HepG2 (cell line): ENCODE measurements around the gene GPR82. TPM values are rescaled to one million over a fixed set of nuclear protein-coding genes. Genes with fewer than 3 reads are reported as not detected.

Experiments
- ATAC-seq: fragments of 200-7000 bp; cut with Tn5 transposase; 3 replicates; pipeline ENCODE4 v1.9.1; 2020; ENCODE audit warnings: mild to moderate bottlenecking, moderate library complexity
- BruUV-seq: library from RNA; stranded (reverse); fragments of 400-500 nt; replicated peaks from 2 replicates; lab custom pipeline; 2021; lab: Mats Ljungman, UMichigan
- CTCF ChIA-PET: fragments of 300-600 bp; formaldehyde crosslinking; extraction: SDS; loops from one replicate; lab custom pipeline; 2021; ENCODE audit warnings: low total read pairs, inconsistent platforms, low intra/inter-chr PET ratio; lab: Yijun Ruan, JAX
- POLR2A ChIA-PET: fragments of 350-600 bp; sonication (Branson Sonifier 250); formaldehyde crosslinking; loops from one replicate; lab custom pipeline; 2020; ENCODE audit warnings: antibody characterized with exemption, inconsistent platforms; lab: Yijun Ruan, JAX
- DNase-seq: peaks from one replicate; pipeline ENCODE4 v3.0.0-alpha.2; 2015; ENCODE audit warnings: low spot score
- FAIRE-seq: peaks from 3 replicates; lab custom pipeline; 2011; peaks lifted over from hg19 to GRCh38; lab: Jason Lieb, UNC
- H2AFZ ChIP-seq: one replicate; pipeline ENCODE4 v1.6.1; 2011; ENCODE audit warnings: low read length, inconsistent platforms
- H3K27ac ChIP-seq: fragments of 300-600 bp; 3 replicates; pipeline ENCODE4 v1.8.0; 2011; ENCODE audit warnings: mixed run types, mild to moderate bottlenecking, mixed read lengths, low read length, inconsistent platforms; ENCODE audit not compliant: insufficient read depth; ENCODE audit errors: extremely low read length
- H3K27me3 ChIP-seq, 2 experiments: fragments of 200-600 bp in 1 of 2; 2 replicates in 1 of 2; 3 replicates in 1 of 2; pipeline versions ENCODE4 v1.6.0 to v1.8.0; 2011; ENCODE audit warnings: low read length in 2 of 2, mild to moderate bottlenecking in 2 of 2, moderate library complexity in 2 of 2, inconsistent platforms in 1 of 2; ENCODE audit not compliant: insufficient read depth in 2 of 2, control insufficient read depth in 1 of 2
- H3K36me3 ChIP-seq, 2 experiments: fragments of 200-600 bp in 1 of 2; replicated peaks in 1 of 2; 2 replicates in 1 of 2; 3 replicates in 1 of 2; pipeline versions ENCODE4 v1.5.1 to v1.8.0; 2011; ENCODE audit warnings: low read length in 2 of 2, inconsistent platforms in 1 of 2; ENCODE audit not compliant: insufficient read depth in 2 of 2, control insufficient read depth in 1 of 2
- H3K4me1 ChIP-seq: 2 replicates; pipeline ENCODE4 v1.5.1; 2012; ENCODE audit warnings: low read length, inconsistent platforms; ENCODE audit not compliant: insufficient read depth
- H3K4me2 ChIP-seq: 2 replicates; pipeline ENCODE4 v1.6.0; 2011; ENCODE audit warnings: low read depth, low read length, inconsistent platforms
- H3K4me3 ChIP-seq, 3 experiments: fragments of 200-600 bp in 1 of 3; sonication (generic), shearing (Covaris generic) in 1 of 3; replicated peaks in 1 of 3; 2 replicates each; pipeline ENCODE4 v1.5.1; 2011 to 2016; ENCODE audit warnings: low read length in 3 of 3, inconsistent platforms in 2 of 3, low read depth in 2 of 3, mild to moderate bottlenecking in 2 of 3, control low read depth in 1 of 3, mixed read lengths in 1 of 3; ENCODE audit not compliant: insufficient read depth in 1 of 3
- H3K79me2 ChIP-seq: one replicate; pipeline ENCODE4 v1.6.1; 2011; ENCODE audit warnings: low read length, inconsistent platforms; ENCODE audit not compliant: insufficient read depth
- H3K9ac ChIP-seq: 2 replicates; pipeline ENCODE4 v1.6.0; 2011; ENCODE audit warnings: mild to moderate bottlenecking, low read depth, low read length, inconsistent platforms; ENCODE audit not compliant: insufficient read depth
- H3K9me3 ChIP-seq: 2 replicates; pipeline ENCODE4 v1.5.1; 2012; ENCODE audit warnings: mild to moderate bottlenecking, low read length
- H4K20me1 ChIP-seq: 2 replicates; pipeline ENCODE4 v1.6.0; 2011; ENCODE audit warnings: inconsistent platforms, mild to moderate bottlenecking, low read length, moderate library complexity; ENCODE audit not compliant: insufficient read depth
- ATF7-NPFF ChIP-seq: sonication (generic); formaldehyde crosslinking; IDR thresholded peaks from 2 replicates; pipeline ENCODE4 v1.8.1; 2023; ENCODE audit warnings: mild to moderate bottlenecking, low read depth, missing genetic modification reagents, moderate library complexity
- BHLHE40 ChIP-seq: IDR thresholded peaks from 2 replicates; pipeline ENCODE4 v1.6.1; 2011; ENCODE audit warnings: low read length, improper control_type of control experiment
- CC2D1A ChIP-seq: sonication (generic); formaldehyde crosslinking; IDR thresholded peaks from 2 replicates; pipeline ENCODE4 v1.8.1; 2023; ENCODE audit warnings: mild to moderate bottlenecking, missing genetic modification reagents
- CENPX ChIP-seq: sonication (generic); formaldehyde crosslinking; IDR thresholded peaks from 2 replicates; pipeline ENCODE4 v1.9.0; 2021; ENCODE audit warnings: mild to moderate bottlenecking, missing genetic modification reagents, moderate library complexity
- MIER3 ChIP-seq: IDR thresholded peaks from 2 replicates; pipeline ENCODE4 v1.6.1; 2016; ENCODE audit warnings: missing compliant biosample characterization, borderline replicate concordance
- NCOA1 ChIP-seq: sonication (generic); formaldehyde crosslinking; IDR thresholded peaks from 2 replicates; pipeline ENCODE4 v1.9.0; 2021; ENCODE audit warnings: missing genetic modification reagents
- PREB ChIP-seq: sonication (generic); formaldehyde crosslinking; IDR thresholded peaks from 2 replicates; pipeline ENCODE4 v1.4.0; 2020; ENCODE audit warnings: missing genetic modification reagents
- RCOR2 ChIP-seq: IDR thresholded peaks from 2 replicates; pipeline ENCODE4 v1.6.1; 2016; ENCODE audit warnings: missing biosample characterization, missing genetic modification reagents
- RXRA ChIP-seq: sonication (generic); formaldehyde crosslinking; IDR thresholded peaks from 2 replicates; pipeline ENCODE4 v1.5.1; 2020; ENCODE audit warnings: missing genetic modification reagents
- THAP9 ChIP-seq: sonication (generic); formaldehyde crosslinking; IDR thresholded peaks from 2 replicates; pipeline ENCODE4; 2020; ENCODE audit warnings: missing genetic modification reagents, mild to moderate bottlenecking, borderline replicate concordance
- TRIM24 ChIP-seq: sonication (generic); formaldehyde crosslinking; IDR thresholded peaks from 2 replicates; pipeline ENCODE4 v1.8.0; 2022; ENCODE audit warnings: mild to moderate bottlenecking, missing genetic modification reagents
- ZFX ChIP-seq: sonication (generic); formaldehyde crosslinking; IDR thresholded peaks from 2 replicates; pipeline ENCODE4 v1.4.0; 2020; ENCODE audit warnings: mild to moderate bottlenecking, low read depth, missing genetic modification reagents, moderate library complexity
- ZNF121 ChIP-seq: sonication (generic); formaldehyde crosslinking; IDR thresholded peaks from 2 replicates; pipeline ENCODE4 v1.5.0; 2020; ENCODE audit warnings: mild to moderate bottlenecking, missing genetic modification reagents
- ZNF280D ChIP-seq: sonication (generic); formaldehyde crosslinking; IDR thresholded peaks from 2 replicates; pipeline ENCODE4 v1.5.1; 2020; ENCODE audit warnings: mild to moderate bottlenecking, missing genetic modification reagents
- WGBS: methylation state at CpG from one replicate; pipeline ENCODE4 v1.1.6; 2017; ENCODE audit warnings: low lambda C conversion rate; 5-methylcytosine and 5-hydroxymethylcytosine counted together
- in situ Hi-C: cut with HindIII; loops from 2 replicates; pipeline ENCODE4 v1.10.0; 2017; ENCODE audit warnings: low pct_unique_long_range_greater_than_20kb; ENCODE audit not compliant: extremely low pct_ligation_motif_present
- intact Hi-C: fragments of 100-400 bp; cut with micrococcal nuclease; formaldehyde crosslinking; loops from one replicate; pipeline ENCODE4 v1.10.0; 2022; ENCODE audit not compliant: unreplicated experiment
- polyA plus RNA-seq, 8 experiments: library from polyadenylated mRNA; depleted of rRNA in 3 of 8; stranded (reverse) in 7 of 8; unstranded in 1 of 8; fragments of >200 nt; fragmentation: Illumina TruSeq in 4 of 8; extraction: Trizol in 4 of 8; gene quantifications; 2 replicates each; pipeline versions ENCODE4 v1.2.1 to v1.2.3, GENCODE V29; 2011 to 2016; ENCODE audit warnings: low read depth in 4 of 8, missing spikeins in 1 of 8, mixed read lengths in 1 of 8; ENCODE audit not compliant: insufficient read depth in 1 of 8
- total RNA-seq, 5 experiments: library from RNA; depleted of rRNA; stranded (reverse); fragments of >200 nt; fragmentation: Illumina TruSeq; extraction: Trizol; gene quantifications; 2 replicates each; pipeline ENCODE4 v1.2.3, GENCODE V29; 2016; ENCODE audit warnings: low read depth in 1 of 5
- TF ChIP-seq, protein P1 (sequence below): sonication (generic); formaldehyde crosslinking; IDR thresholded peaks from 2 replicates; pipeline ENCODE4 v1.4.0; 2020; ENCODE audit warnings: mild to moderate bottlenecking, missing genetic modification reagents

GPR82 gene
- total and polyA plus RNA-seq, 2 of the 13 experiments (the other 11 are each of a cell fraction or from before 2014, with no cell fraction given), result not detected

DNA sequence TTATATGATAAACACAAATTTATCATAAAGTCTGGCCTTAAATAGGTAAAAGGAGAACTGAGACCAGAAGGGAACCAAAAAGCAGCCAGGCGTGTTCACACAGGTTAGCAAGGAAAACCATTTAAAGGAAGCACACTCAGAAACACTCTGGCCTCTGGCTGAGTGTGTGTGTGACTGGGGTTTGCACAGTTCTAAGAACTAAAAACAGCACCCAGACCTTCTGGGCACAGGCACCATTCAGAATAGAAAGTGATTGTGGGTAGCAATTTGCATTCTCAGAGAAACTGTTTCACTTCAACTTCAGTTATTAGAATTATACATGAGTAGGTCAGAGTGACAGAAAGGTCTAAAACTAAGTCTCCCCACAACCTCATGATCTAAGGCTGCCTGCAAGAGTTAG lies 10.0 kb downstream of the GPR82 start:
- H3K36me3 ChIP-seq, result no peaks in the 10 kb centered on the region
- H3K4me2 ChIP-seq, result no peak overlapping the region
- H4K20me1 ChIP-seq, result no peaks in the 10 kb centered on the region
- intact Hi-C loops (no loop called here), in situ Hi-C loops (no loop called here)
- WGBS, result 78% methylated on average over 1 of the region's 1 CpG
- CTCF ChIA-PET, result no interaction called here
- TF ChIP-seq CC2D1A (CRISPR knock-in tag), result no peak
- TF ChIP-seq ZFX, result no peak
- no peak for TF ChIP-seq NCOA1
- TF ChIP-seq THAP9 (CRISPR knock-in tag), result no peak
- TF ChIP-seq, protein P1, sequence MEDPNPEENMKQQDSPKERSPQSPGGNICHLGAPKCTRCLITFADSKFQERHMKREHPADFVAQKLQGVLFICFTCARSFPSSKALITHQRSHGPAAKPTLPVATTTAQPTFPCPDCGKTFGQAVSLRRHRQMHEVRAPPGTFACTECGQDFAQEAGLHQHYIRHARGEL, result no peak
- TF ChIP-seq ATF7-NPFF (CRISPR knock-in tag), result no peak
- no peak for TF ChIP-seq RXRA (CRISPR knock-in tag)
- TF ChIP-seq ZNF121 (CRISPR knock-in tag), result no peak
- no peak for TF ChIP-seq CENPX (CRISPR knock-in tag)
- no peak for TF ChIP-seq BHLHE40
- TF ChIP-seq RCOR2, result no peak
- TF ChIP-seq PREB (CRISPR knock-in tag), result no peak
- no peak for TF ChIP-seq TRIM24 (CRISPR knock-in tag)
- TF ChIP-seq MIER3 (CRISPR knock-in tag), result no peak
- TF ChIP-seq ZNF280D (CRISPR knock-in tag), result no peak
- no peaks in the 10 kb centered on the region for H3K27me3 ChIP-seq
- ATAC-seq, result no peak
- no peaks in the 10 kb centered on the region for H3K9me3 ChIP-seq
- H3K4me3 ChIP-seq, result no peak overlapping the region
- H3K4me1 ChIP-seq, result no peaks in the 10 kb centered on the region
- DNase-seq, result no peak
- BruUV-seq, result no TSS peak
- no peak overlapping the region for H3K9ac ChIP-seq
- no peak for FAIRE-seq
- H3K79me2 ChIP-seq, result no peaks in the 10 kb centered on the region
- H2AFZ ChIP-seq, result no peak overlapping the region
- no peak overlapping the region for H3K27ac ChIP-seq
- POLR2A ChIA-PET, result no interaction called here
